Left lung (tissue), 10 donors: ENCODE data around the gene DMGDH. TPM values are rescaled to one million over a fixed set of nuclear protein-coding genes. Genes with fewer than 3 reads are reported as not detected.

ENCODE experiments used
- ATAC-seq: fragments of 200-7000 bp; cut with Tn5 transposase; one replicate; pipeline ENCODE4 v1.9.1; 2020; ENCODE audit warnings: moderate library complexity
- DNase-seq, 4 donors: peaks; one replicate each; pipeline ENCODE4 v3.0.0-alpha.2; 2013 to 2020
- H3K27ac ChIP-seq, 2 donors: fragments of 200-600 bp; sonication (generic) in 1 of 2; one replicate each; pipeline versions ENCODE4 v1.5.0 to v1.8.0; 2020 to 2021
- H3K27me3 ChIP-seq, 2 donors: fragments of 200-600 bp; sonication (generic) in 1 of 2; one replicate each; pipeline versions ENCODE4 v1.5.0 to v1.8.0; 2020 to 2021
- H3K36me3 ChIP-seq, 2 donors: fragments of 200-600 bp; sonication (generic) in 1 of 2; one replicate each; pipeline versions ENCODE4 v1.5.0 to v1.8.0; 2020 to 2021
- H3K4me1 ChIP-seq, 2 donors: fragments of 200-600 bp; one replicate each; pipeline ENCODE4 v1.8.0; 2021
- H3K4me3 ChIP-seq, 2 donors: fragments of 200-600 bp; sonication (generic) in 1 of 2; one replicate each; pipeline versions ENCODE4 v1.5.0 to v1.8.0; 2020 to 2021; ENCODE audit warnings: mild to moderate bottlenecking in 1 of 2
- H3K9me3 ChIP-seq, 2 donors: fragments of 200-600 bp; sonication (generic) in 1 of 2; one replicate each; pipeline versions ENCODE4 v1.5.0 to v1.8.0; 2020 to 2021
- CTCF ChIP-seq, 2 donors: fragments of 200-600 bp; sonication (generic) in 1 of 2; IDR thresholded peaks; one replicate each; pipeline versions ENCODE4 v1.5.0 to v1.8.0; 2021; ENCODE audit warnings: antibody characterized with exemption in 2 of 2
- intact Hi-C, 2 donors: fragments of 100-400 bp; cut with DNase I; formaldehyde crosslinking; loops; one replicate each; pipeline versions ENCODE4 v1.11.2 to v1.14.2; 2022
- polyA plus RNA-seq, 6 donors: library from polyadenylated mRNA; unstranded; fragments of 120-200 nt; gene quantifications; one replicate each; pipeline ENCODE4 v1.2.1, GENCODE V29; 2013; ENCODE audit not compliant: insufficient read length in 6 of 6
- total RNA-seq, 2 donors: library from RNA; stranded (reverse); fragmentation: NEBNext Ultra II Directional; extraction: Animal tissue kit (Norgen Biotek cat#: 25700); gene quantifications; one replicate each; pipeline ENCODE4 v1.2.1, GENCODE V29; 2021
- donor health status: DM: no; HTN: yes; CAD: no.
- donor health status: DM: no; HTN: no; CAD: no.

DMGDH gene
- total and polyA plus RNA-seq, 8 donors = 0.90 to 3.1 (median 1.5) TPM

GRCh38 chr5:79070350-79070667 is 835 bp upstream of the DMGDH start:
- Histone ChIP-seq H3K4me1 (peaks cover 0 to 3% of the 10 kb centered on the region in 2 donors), H3K27me3 (peaks cover 0 to 33% of the 10 kb centered on the region in 2 donors), H3K27ac (no peak overlapping the region), H3K36me3 (no peaks in the 10 kb centered on the region), H3K4me3 (peak overlapping the region; percentile 20 to 25), H3K9me3 (peaks cover 0 to 5% of the 10 kb centered on the region in 2 donors)
- intact Hi-C loops = no loop called here
- no peak for ATAC-seq
- peak in 2 of 4 donors; percentile 13 to 47 for DNase-seq
- TF ChIP-seq CTCF (IDR thresholded peaks at IDR 0.05) = no peak

- intact Hi-C loops = no loop called here
- no peaks in the 10 kb centered on the region for H3K36me3 ChIP-seq
- H3K9me3 ChIP-seq = no peaks in the 10 kb centered on the region
- H3K4me3 ChIP-seq = no peak overlapping the region
- DNase-seq = no peak
- H3K27me3 ChIP-seq = peaks cover 0 to 2% of the 10 kb centered on the region in 2 donors
- H3K27ac ChIP-seq = no peak overlapping the region
- no peaks in the 10 kb centered on the region for H3K4me1 ChIP-seq
- no peak for ATAC-seq
- TF ChIP-seq CTCF (IDR thresholded peaks at IDR 0.05) = no peak
Observed at GRCh38 chr5:79062436-79062835, 7.0 kb downstream of the DMGDH start.

GRCh38 chr5:79059674-79060073 is 9.8 kb downstream of the DMGDH start:
- DNase-seq = no peak
- no peaks in the 10 kb centered on the region for H3K4me1 ChIP-seq
- no peaks in the 10 kb centered on the region for H3K27me3 ChIP-seq
- H3K36me3 ChIP-seq = no peaks in the 10 kb centered on the region
- no peak overlapping the region for H3K27ac ChIP-seq
- no peak overlapping the region for H3K4me3 ChIP-seq
- intact Hi-C loops = no loop called here
- ATAC-seq = no peak
- TF ChIP-seq CTCF (IDR thresholded peaks at IDR 0.05) = no peak
- H3K9me3 ChIP-seq = no peaks in the 10 kb centered on the region

GRCh38 chr5:79056847-79057246 is 12.6 kb downstream of the DMGDH start:
- DNase-seq (no peak), ATAC-seq (no peak)
- H3K4me3 ChIP-seq = no peak overlapping the region
- no peak for TF ChIP-seq CTCF (IDR thresholded peaks at IDR 0.05)
- no peaks in the 10 kb centered on the region for H3K27me3 ChIP-seq
- intact Hi-C loops = no loop called here
- no peaks in the 10 kb centered on the region for H3K4me1 ChIP-seq
- H3K36me3 ChIP-seq = no peaks in the 10 kb centered on the region
- peaks cover 0 to 10% of the 10 kb centered on the region in 2 donors for H3K9me3 ChIP-seq
- H3K27ac ChIP-seq = no peak overlapping the region

- TF ChIP-seq CTCF (IDR thresholded peaks at IDR 0.05) = no peak
- DNase-seq = no peak
- no peak for ATAC-seq
Observed at GRCh38 chr5:79055017-79055416, 14.5 kb downstream of the DMGDH start.

More at GRCh38 chr5:79055017-79055416, 14.5 kb downstream of the DMGDH start:
- no peaks in the 10 kb centered on the region for H3K4me1 ChIP-seq
- intact Hi-C loops = no loop called here
- H3K9me3 ChIP-seq = peaks cover 0 to 11% of the 10 kb centered on the region in 2 donors
- no peak overlapping the region for H3K4me3 ChIP-seq
- H3K27ac ChIP-seq = no peak overlapping the region
- no peaks in the 10 kb centered on the region for H3K36me3 ChIP-seq
- H3K27me3 ChIP-seq = no peaks in the 10 kb centered on the region
